HL-60 (cell line): Measurements from ENCODE around the gene MALT1.

ENCODE experiments used
- GABPA ChIP-seq: IDR thresholded peaks from 2 replicates; pipeline ENCODE4 v1.6.1; 2012; ENCODE audit warnings: low read depth
- POLR2AphosphoS5 ChIP-seq: IDR thresholded peaks from 2 replicates; pipeline ENCODE4 v1.6.1; 2012; ENCODE audit warnings: low read depth
- REST ChIP-seq: IDR thresholded peaks from 2 replicates; pipeline ENCODE4 v1.6.1; 2012; ENCODE audit warnings: low read depth; ENCODE audit not compliant: insufficient replicate concordance
- SPI1 ChIP-seq: IDR thresholded peaks from 2 replicates; pipeline ENCODE4 v1.6.1; 2012; ENCODE audit warnings: low read depth, mild to moderate bottlenecking, borderline replicate concordance
- TF ChIP-seq, protein P1 (sequence below): IDR thresholded peaks from one replicate; pipeline ENCODE4 v1.5.1; 2011; ENCODE audit warnings: low read length, control low read depth, inconsistent platforms; ENCODE audit not compliant: insufficient read depth

DNA sequence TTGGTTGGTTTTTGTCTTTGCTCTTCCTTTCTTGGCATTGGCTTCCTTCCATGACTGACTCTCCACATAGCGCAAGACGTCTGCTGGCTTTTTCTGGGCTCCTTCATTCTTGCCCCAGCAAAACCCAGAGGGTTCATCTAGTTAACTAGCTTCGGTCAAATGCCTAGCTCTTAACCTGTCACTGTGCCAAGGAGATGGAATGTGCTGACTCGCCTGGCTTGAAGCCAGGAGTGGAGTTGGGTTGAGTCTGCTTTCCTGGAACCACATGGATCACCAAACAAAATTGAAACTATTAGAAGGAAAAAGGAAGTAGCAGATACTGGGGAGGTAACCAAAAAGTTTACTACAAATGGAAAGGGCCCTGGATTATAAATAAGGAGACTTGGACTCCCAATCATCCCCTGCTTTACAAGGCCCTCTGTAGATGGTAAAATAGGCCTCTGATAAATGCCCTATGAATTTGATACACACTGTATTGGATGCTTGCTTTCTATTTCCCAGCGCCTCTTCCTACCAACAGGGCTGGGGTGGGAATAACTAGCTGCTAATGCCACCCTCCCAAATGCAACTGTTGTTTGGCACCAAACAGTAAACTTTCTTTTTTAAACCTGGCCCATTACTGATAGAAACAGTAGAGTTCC lies 11.3 kb downstream of the MALT1 start:
- TF ChIP-seq POLR2AphosphoS5 (no peak), REST (no peak), GABPA (no peak), SPI1 (no peak)
- TF ChIP-seq, protein P1, sequence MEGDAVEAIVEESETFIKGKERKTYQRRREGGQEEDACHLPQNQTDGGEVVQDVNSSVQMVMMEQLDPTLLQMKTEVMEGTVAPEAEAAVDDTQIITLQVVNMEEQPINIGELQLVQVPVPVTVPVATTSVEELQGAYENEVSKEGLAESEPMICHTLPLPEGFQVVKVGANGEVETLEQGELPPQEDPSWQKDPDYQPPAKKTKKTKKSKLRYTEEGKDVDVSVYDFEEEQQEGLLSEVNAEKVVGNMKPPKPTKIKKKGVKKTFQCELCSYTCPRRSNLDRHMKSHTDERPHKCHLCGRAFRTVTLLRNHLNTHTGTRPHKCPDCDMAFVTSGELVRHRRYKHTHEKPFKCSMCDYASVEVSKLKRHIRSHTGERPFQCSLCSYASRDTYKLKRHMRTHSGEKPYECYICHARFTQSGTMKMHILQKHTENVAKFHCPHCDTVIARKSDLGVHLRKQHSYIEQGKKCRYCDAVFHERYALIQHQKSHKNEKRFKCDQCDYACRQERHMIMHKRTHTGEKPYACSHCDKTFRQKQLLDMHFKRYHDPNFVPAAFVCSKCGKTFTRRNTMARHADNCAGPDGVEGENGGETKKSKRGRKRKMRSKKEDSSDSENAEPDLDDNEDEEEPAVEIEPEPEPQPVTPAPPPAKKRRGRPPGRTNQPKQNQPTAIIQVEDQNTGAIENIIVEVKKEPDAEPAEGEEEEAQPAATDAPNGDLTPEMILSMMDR: no peak
